ENCODE measurements around the gene DIPK1A. TPM values are rescaled to one million over a fixed set of nuclear protein-coding genes. Genes with fewer than 3 reads are reported as not detected.

DIPK1A gene
- total RNA-seq (2014; rRNA removed; shearing (Covaris generic)), result 12.5 and 13.2 TPM in 2 replicates

DNA sequence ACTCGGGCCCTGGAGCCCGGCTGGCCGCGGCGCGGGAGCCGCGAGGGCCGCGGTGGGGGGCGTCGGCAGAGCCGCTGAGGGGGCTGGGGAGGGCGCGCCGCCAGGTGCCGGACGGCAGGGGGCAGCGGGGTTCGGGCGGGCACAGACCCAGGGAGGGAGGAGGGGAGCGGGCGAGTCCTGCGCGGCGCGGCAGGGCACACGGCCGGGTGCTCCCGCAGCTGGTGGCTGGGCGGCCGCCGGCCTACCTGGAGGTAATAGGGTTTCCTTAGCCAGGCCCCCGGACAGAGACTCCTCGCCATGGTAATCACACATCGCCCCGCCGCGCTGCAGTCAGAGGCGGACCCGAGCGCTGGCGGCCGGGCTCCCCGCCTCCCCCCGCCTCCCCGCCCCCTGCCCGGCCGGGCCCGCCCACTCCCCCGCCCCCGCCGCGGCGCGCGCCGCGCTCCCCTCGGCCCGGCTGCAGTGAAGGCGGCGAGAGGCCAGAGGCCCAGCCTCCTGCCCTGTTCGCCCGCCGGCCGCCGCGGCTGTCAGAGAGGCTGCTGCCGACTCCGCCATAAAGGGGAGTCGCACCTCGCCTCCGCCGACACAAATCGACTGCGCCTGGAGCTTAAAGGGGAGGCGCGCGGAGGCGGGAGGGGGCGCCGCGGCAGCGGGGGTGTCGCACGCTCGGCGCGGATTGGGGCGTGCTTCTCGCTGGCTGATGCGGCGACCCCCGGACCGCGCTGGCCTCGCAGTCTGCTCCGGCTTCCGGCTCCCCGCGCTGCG is at the start of gene DIPK1A:
TSS of gene DIPK1A (minus strand) at position 332 of the 765 bp plus-strand sequence. CDS start at position 299, 33 bp downstream.
- DNase-seq (ENCODE audit: low read depth), result peak; percentile 90

- DNase-seq (ENCODE audit: low read depth), result peak; percentile 45
Measured at GRCh38 chr1:93007941-93008577, 46.8 kb upstream of the DIPK1A start.

GRCh38 chr1:93005252-93005598 is 44.0 kb upstream of the DIPK1A start:
- DNase-seq (ENCODE audit: low read depth), result no peak

GRCh38 chr1:93004566-93005251 is 43.4 kb upstream of the DIPK1A start:
- DNase-seq (ENCODE audit: low read depth), result no peak

GRCh38 chr1:93003981-93004380 is 42.7 kb upstream of the DIPK1A start:
- no peak for DNase-seq (ENCODE audit: low read depth)

DNA sequence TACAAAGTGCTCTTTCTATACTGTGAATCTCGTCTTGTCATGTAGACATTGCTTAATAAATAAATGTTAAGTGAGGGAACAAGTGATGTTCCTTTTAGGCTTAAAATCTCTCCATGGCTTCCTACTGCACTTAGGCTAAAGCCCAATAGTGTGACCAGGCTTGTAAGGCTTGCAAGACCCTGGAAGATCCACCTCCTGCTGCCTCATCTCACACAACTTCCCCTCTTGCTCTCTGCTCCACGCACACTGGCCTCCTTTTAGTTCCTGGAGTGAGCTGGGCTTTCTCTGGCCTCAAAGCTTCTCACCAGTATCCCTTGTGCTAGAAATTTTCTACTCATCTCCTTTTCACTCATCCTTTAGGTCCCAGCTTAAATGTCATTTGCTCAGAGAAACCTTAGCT is 41.5 kb upstream of the DIPK1A start:
- no peak for DNase-seq (ENCODE audit: low read depth)

- DNase-seq (ENCODE audit: low read depth), result no peak
Measured at GRCh38 chr1:93001893-93002292, 40.6 kb upstream of the DIPK1A start.

GRCh38 chr1:93000751-93001175 is 39.5 kb upstream of the DIPK1A start:
- no peak for DNase-seq (ENCODE audit: low read depth)

DNA sequence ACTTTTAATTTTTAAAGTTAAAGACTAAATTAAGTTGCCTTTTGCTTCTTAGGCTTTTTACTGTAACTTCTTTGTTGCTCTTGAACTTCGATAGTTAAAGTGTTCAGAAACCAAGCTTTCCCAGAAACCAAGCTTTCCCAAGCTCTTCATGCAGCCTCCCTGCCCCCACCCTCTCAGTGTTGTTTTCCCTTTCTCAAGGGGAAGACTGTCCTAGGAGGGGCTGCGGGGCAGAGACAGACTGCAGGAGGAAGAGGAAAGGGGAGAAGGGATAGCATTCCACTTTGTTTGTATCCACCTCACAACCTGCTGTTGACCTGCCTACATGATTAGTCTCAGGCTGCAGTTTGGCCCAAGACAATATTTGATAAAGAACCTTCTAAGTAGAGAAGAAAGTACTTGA is 39.0 kb upstream of the DIPK1A start:
- DNase-seq (ENCODE audit: low read depth), result no peak

GRCh38 chr1:92998821-92999220 is 37.6 kb upstream of the DIPK1A start:
- DNase-seq (ENCODE audit: low read depth), result no peak

- DNase-seq (ENCODE audit: low read depth), result no peak
Measured at GRCh38 chr1:92995441-92996430, 34.5 kb upstream of the DIPK1A start.

GRCh38 chr1:92994105-92994712 is 32.9 kb upstream of the DIPK1A start:
- DNase-seq (ENCODE audit: low read depth), result peak; percentile 73

- DNase-seq (ENCODE audit: low read depth), result no peak
Measured at GRCh38 chr1:92993581-92993980, 32.3 kb upstream of the DIPK1A start.

- DNase-seq (ENCODE audit: low read depth), result no peak
Measured at GRCh38 chr1:92992877-92993276, 31.6 kb upstream of the DIPK1A start.

DNA sequence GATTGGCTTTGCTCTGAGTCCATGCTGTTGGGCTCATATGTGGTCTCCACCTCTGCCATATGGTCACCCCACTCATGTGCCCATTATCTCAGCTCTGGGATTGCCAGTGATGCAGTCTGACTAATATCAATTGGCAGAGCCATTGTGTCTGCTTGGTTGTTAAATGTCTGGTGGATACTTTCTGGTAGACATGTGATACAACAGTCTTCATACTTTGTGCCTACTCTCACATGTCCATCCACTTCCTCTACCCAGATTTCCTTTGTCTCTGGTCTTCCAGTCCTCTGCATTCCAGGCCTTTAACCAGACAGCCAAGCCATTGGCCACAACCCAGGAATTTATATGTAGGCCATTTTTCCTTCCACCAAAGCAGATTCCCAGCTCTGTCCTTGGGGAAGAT is 30.8 kb upstream of the DIPK1A start:
- peak; percentile 18 for DNase-seq (ENCODE audit: low read depth)

DNA sequence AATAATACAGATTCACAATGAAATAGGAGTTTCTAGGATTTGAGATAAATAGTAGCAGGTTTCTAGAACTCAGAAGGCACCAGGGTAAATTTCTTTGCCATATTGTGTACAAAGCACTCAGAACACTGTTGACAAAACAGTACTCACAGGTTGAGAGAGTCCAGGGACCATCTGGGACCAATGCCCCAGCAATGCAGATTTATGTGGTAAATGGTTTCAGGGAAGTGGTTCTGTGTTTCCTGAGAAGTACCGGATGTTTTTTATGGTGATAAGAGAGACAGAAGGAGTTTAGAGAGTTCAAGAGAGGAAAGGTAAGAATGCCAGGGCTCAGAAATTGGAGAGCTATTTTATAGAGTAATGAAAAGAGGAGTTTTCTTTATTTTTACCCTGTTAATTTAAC is 29.6 kb upstream of the DIPK1A start:
- DNase-seq (ENCODE audit: low read depth), result no peak

GRCh38 chr1:92989936-92990583 is 28.8 kb upstream of the DIPK1A start:
- DNase-seq (ENCODE audit: low read depth), result peak; percentile 53

GRCh38 chr1:92989253-92989652 is 28.0 kb upstream of the DIPK1A start:
- DNase-seq (ENCODE audit: low read depth), result peak; percentile 43

DNA sequence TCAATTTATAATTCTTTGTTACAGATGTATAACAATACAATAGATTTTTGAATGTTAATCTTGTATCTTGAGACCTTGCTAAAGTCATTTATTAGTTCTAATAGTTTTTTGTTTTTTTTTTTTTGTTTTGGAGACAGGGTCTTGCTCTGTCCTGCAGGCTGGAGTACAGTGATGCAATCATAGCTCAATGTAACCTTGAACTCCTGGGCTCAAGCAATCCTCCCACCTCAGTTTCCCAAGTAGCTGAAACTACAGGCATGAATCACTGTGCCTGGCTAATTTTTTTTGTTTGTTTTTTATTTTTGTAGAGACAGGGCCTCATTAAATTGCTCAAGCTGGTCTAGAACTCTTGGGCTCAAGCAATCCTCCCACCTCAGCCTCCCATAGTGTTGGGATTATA is 26.2 kb upstream of the DIPK1A start:
- no peak for DNase-seq (ENCODE audit: low read depth)

- DNase-seq (ENCODE audit: low read depth), result no peak
Measured at GRCh38 chr1:92985101-92985500, 23.8 kb upstream of the DIPK1A start.

All from Daoy (cell line).